H1 (cell line): ENCODE results near the gene CBFB. TPM values are rescaled to one million over a fixed set of nuclear protein-coding genes. Genes with fewer than 3 reads are reported as not detected.

ENCODE experiments used
- CTCF ChIA-PET: fragments of 300-600 bp; sonication (Branson Sonifier 250); formaldehyde crosslinking; loops from one replicate; lab custom pipeline; 2021; ENCODE audit not compliant: partially characterized antibody; lab: Charles Lee
- POLR2A ChIA-PET: fragments of 300-600 bp; sonication (Branson Sonifier 250); formaldehyde crosslinking; loops from one replicate; lab custom pipeline; 2021; ENCODE audit warnings: inconsistent platforms; ENCODE audit not compliant: partially characterized antibody; lab: Charles Lee
- DNase-seq, 2 experiments: peaks; one replicate each; pipeline versions ENCODE4 v3.0.0 to v3.0.0-alpha.2; 2010 to 2022; ENCODE audit warnings: low spot score in 2 of 2, low read depth in 1 of 2, mixed read lengths in 1 of 2
- FAIRE-seq: peaks from 2 replicates; lab custom pipeline; 2011; peaks lifted over from hg19 to GRCh38; lab: Jason Lieb, UNC
- H2AFZ ChIP-seq: 2 replicates; pipeline ENCODE4 v1.8.1; 2012; ENCODE audit warnings: low read length, inconsistent platforms
- H2AK5ac ChIP-seq: 2 replicates; pipeline ENCODE4 v1.6.1; 2013; ENCODE audit warnings: low read depth, low read length
- H2BK120ac ChIP-seq: replicated peaks from 2 replicates; pipeline ENCODE3; 2013; ENCODE audit warnings: low read depth, low read length, inconsistent platforms
- H2BK12ac ChIP-seq: 2 replicates; pipeline ENCODE4 v1.6.1; 2013; ENCODE audit warnings: low read depth, low read length
- H2BK15ac ChIP-seq: 2 replicates; pipeline ENCODE4 v1.6.1; 2013; ENCODE audit warnings: low read length
- H2BK20ac ChIP-seq: 2 replicates; pipeline ENCODE4 v1.6.1; 2013; ENCODE audit warnings: low read length
- H2BK5ac ChIP-seq: 2 replicates; pipeline ENCODE4 v1.6.1; 2013; ENCODE audit warnings: low read depth, low read length
- H3K14ac ChIP-seq: 2 replicates; pipeline ENCODE4 v1.6.1; 2013; ENCODE audit warnings: inconsistent platforms; ENCODE audit not compliant: insufficient read length
- H3K18ac ChIP-seq: 2 replicates; pipeline ENCODE4 v1.6.1; 2013; ENCODE audit warnings: low read length; ENCODE audit errors: extremely low read depth
- H3K23ac ChIP-seq: 2 replicates; pipeline ENCODE4 v1.6.1; 2013; ENCODE audit warnings: inconsistent platforms; ENCODE audit not compliant: insufficient read length
- H3K23me2 ChIP-seq: 2 replicates; pipeline ENCODE4 v1.6.1; 2013; ENCODE audit warnings: low read depth, low read length
- H3K27ac ChIP-seq: 2 replicates; pipeline ENCODE4 v1.6.1; 2011; ENCODE audit warnings: low read depth, low read length, inconsistent platforms
- H3K27me3 ChIP-seq, 4 experiments: replicated peaks in 1 of 4; 1 replicate in 1 of 4; 2 replicates in 3 of 4; pipeline versions ENCODE4 v1.6.1 to v1.8.1; 2011 to 2013; ENCODE audit warnings: low read length in 3 of 4, mild to moderate bottlenecking in 3 of 4, inconsistent platforms in 2 of 4, mixed read lengths in 2 of 4, moderate library complexity in 1 of 4; ENCODE audit not compliant: control insufficient read depth in 3 of 4, insufficient read depth in 3 of 4; ENCODE audit errors: extremely low read depth in 1 of 4
- H3K36me3 ChIP-seq, 4 experiments: 2 replicates each; pipeline versions ENCODE4 v1.6.1 to v1.8.1; 2011 to 2013; ENCODE audit warnings: mild to moderate bottlenecking in 4 of 4, low read length in 3 of 4, moderate library complexity in 2 of 4, control low read depth in 1 of 4, inconsistent platforms in 1 of 4; ENCODE audit not compliant: insufficient read depth in 4 of 4, control insufficient read depth in 2 of 4
- H3K4ac ChIP-seq: replicated peaks from 2 replicates; pipeline ENCODE3; 2013; ENCODE audit warnings: low read length, low read depth, mixed read lengths, inconsistent platforms; ENCODE audit not compliant: insufficient read length
- H3K4me1 ChIP-seq, 4 experiments: replicated peaks in 1 of 4; 1 replicate in 1 of 4; 2 replicates in 3 of 4; pipeline versions ENCODE4 v1.6.1 to v1.8.1; 2011 to 2013; ENCODE audit warnings: low read length in 3 of 4, inconsistent platforms in 2 of 4, mixed read lengths in 1 of 4; ENCODE audit not compliant: insufficient read depth in 4 of 4, control insufficient read depth in 3 of 4
- H3K4me2 ChIP-seq, 2 experiments: 2 replicates each; pipeline versions ENCODE4 v1.6.1 to v1.8.1; 2011 to 2013; ENCODE audit warnings: low read depth in 2 of 2, low read length in 2 of 2, control low read depth in 1 of 2, inconsistent platforms in 1 of 2, mild to moderate bottlenecking in 1 of 2; ENCODE audit not compliant: insufficient read depth in 1 of 2
- H3K4me3 ChIP-seq, 4 experiments: fragments of 200-600, 300-600 bp in 1 of 4; sonication (generic), shearing (Covaris generic), sonication (Bioruptor Twin) in 1 of 4; 2 replicates each; pipeline versions ENCODE4 v1.5.1 to v1.8.1; 2011 to 2016; ENCODE audit warnings: low read length in 4 of 4, low read depth in 3 of 4, control low read depth in 2 of 4, inconsistent platforms in 2 of 4, mild to moderate bottlenecking in 2 of 4, mixed read lengths in 1 of 4, moderate library complexity in 1 of 4; ENCODE audit not compliant: insufficient read depth in 2 of 4; ENCODE audit errors: extremely low read depth in 1 of 4
- H3K56ac ChIP-seq: replicated peaks from 2 replicates; pipeline ENCODE3; 2013; ENCODE audit warnings: low read depth, mild to moderate bottlenecking, mixed read lengths, low read length, inconsistent platforms; ENCODE audit not compliant: insufficient read length
- H3K79me1 ChIP-seq: 2 replicates; pipeline ENCODE4 v1.6.1; 2013; ENCODE audit warnings: low read depth, low read length, control low read depth
- H3K79me2 ChIP-seq, 2 experiments: 2 replicates each; pipeline versions ENCODE4 v1.6.1 to v1.8.1; 2012 to 2013; ENCODE audit warnings: low read length in 2 of 2, mild to moderate bottlenecking in 2 of 2, inconsistent platforms in 1 of 2; ENCODE audit not compliant: insufficient read depth in 2 of 2, control insufficient read depth in 1 of 2
- H3K9ac ChIP-seq, 4 experiments: replicated peaks in 1 of 4; 1 replicate in 1 of 4; 2 replicates in 3 of 4; pipeline versions ENCODE4 v1.6.1 to v1.8.1; 2011 to 2013; ENCODE audit warnings: low read depth in 3 of 4, low read length in 3 of 4, control low read depth in 2 of 4, mild to moderate bottlenecking in 2 of 4, moderate library complexity in 2 of 4, inconsistent platforms in 1 of 4; ENCODE audit errors: extremely low read depth in 1 of 4
- H3K9me3 ChIP-seq, 2 experiments: 2 replicates each; pipeline versions ENCODE4 v1.6.1 to v1.8.1; 2012 to 2013; ENCODE audit warnings: mild to moderate bottlenecking in 2 of 2, moderate library complexity in 2 of 2, control low read depth in 1 of 2, inconsistent platforms in 1 of 2, low read depth in 1 of 2, low read length in 1 of 2, mixed read lengths in 1 of 2; ENCODE audit not compliant: insufficient read depth in 2 of 2
- H4K20me1 ChIP-seq, 2 experiments: replicated peaks in 1 of 2; 2 replicates each; pipeline versions ENCODE3 to v1.8.1; 2011 to 2013; ENCODE audit warnings: inconsistent platforms in 2 of 2, low read length in 2 of 2, mild to moderate bottlenecking in 1 of 2; ENCODE audit not compliant: insufficient read depth in 2 of 2, control insufficient read depth in 1 of 2
- H4K5ac ChIP-seq: 2 replicates; pipeline ENCODE4 v1.6.1; 2013; ENCODE audit warnings: low read length, low read depth, mixed read lengths, inconsistent platforms; ENCODE audit not compliant: insufficient read length
- H4K8ac ChIP-seq: 2 replicates; pipeline ENCODE4 v1.8.0; 2013; ENCODE audit warnings: mild to moderate bottlenecking, moderate library complexity, low read length, inconsistent platforms; ENCODE audit not compliant: insufficient read depth; ENCODE audit errors: extremely low read depth
- H4K91ac ChIP-seq: replicated peaks from 2 replicates; pipeline ENCODE3; 2013; ENCODE audit warnings: low read length, mixed read lengths, inconsistent platforms; ENCODE audit not compliant: insufficient read length
- CHD2 ChIP-seq: IDR thresholded peaks from 2 replicates; pipeline ENCODE4 v1.6.1; 2012; ENCODE audit warnings: low read length, improper control_type of control experiment
- FOSL1 ChIP-seq: IDR thresholded peaks from 2 replicates; pipeline ENCODE4 v1.6.1; 2011; ENCODE audit warnings: mild to moderate bottlenecking, low read depth, low read length, moderate library complexity; ENCODE audit not compliant: insufficient read depth
- MAFK ChIP-seq: IDR thresholded peaks from 2 replicates; pipeline ENCODE4 v1.6.1; 2012; ENCODE audit warnings: low read depth, mild to moderate bottlenecking, improper control_type of control experiment, low read length
- POLR2A ChIP-seq, 2 experiments: IDR thresholded peaks; 1 replicate in 1 of 2; 2 replicates in 1 of 2; pipeline ENCODE4 v1.6.1; 2011; ENCODE audit warnings: low read depth in 2 of 2, low read length in 2 of 2, mild to moderate bottlenecking in 2 of 2; ENCODE audit errors: control extremely low read depth in 1 of 2
- POLR2AphosphoS5 ChIP-seq: IDR thresholded peaks from 2 replicates; pipeline ENCODE4 v1.6.1; 2011; ENCODE audit warnings: low read depth, low read length
- RFX5 ChIP-seq: IDR thresholded peaks from 2 replicates; pipeline ENCODE4 v1.6.1; 2011; ENCODE audit warnings: low read depth, low read length, improper control_type of control experiment, borderline replicate concordance
- SIX5 ChIP-seq: IDR thresholded peaks from 2 replicates; pipeline ENCODE4 v1.6.1; 2011; ENCODE audit warnings: mild to moderate bottlenecking, low read depth, low read length
- SP2 ChIP-seq: IDR thresholded peaks from 2 replicates; pipeline ENCODE4 v1.6.1; 2012; ENCODE audit warnings: mild to moderate bottlenecking, low read length, inconsistent platforms
- TAF7 ChIP-seq: optimal IDR thresholded peaks from 2 replicates; pipeline ENCODE3; 2011; ENCODE audit warnings: low read depth, mild to moderate bottlenecking, inconsistent platforms, low read length, moderate library complexity, borderline replicate concordance
- YY1 ChIP-seq: IDR thresholded peaks from 2 replicates; pipeline ENCODE4 v1.6.1; 2011; ENCODE audit warnings: low read depth, mild to moderate bottlenecking, low read length
- WGBS, 2 experiments: shearing (Covaris generic) in 1 of 2; methylation state at CpG; one replicate each; pipeline versions ENCODE4 v1.1.6 to v1.1.7; 2013 to 2015; ENCODE audit warnings: low lambda C conversion rate in 2 of 2, mixed read lengths in 2 of 2, inconsistent platforms in 1 of 2, low coverage in 1 of 2, missing lambda C conversion rate in 1 of 2; ENCODE audit not compliant: insufficient replicate concordance in 2 of 2, insufficient coverage in 1 of 2, insufficient read length in 1 of 2; ENCODE audit errors: extremely low coverage in 1 of 2, missing lambda C conversion rate in 1 of 2; 5-methylcytosine and 5-hydroxymethylcytosine counted together
- polyA plus RNA-seq, 7 experiments: library from polyadenylated mRNA; depleted of rRNA in 3 of 7; stranded (reverse) in 5 of 7; unstranded in 2 of 7; fragments of >200 nt in 5 of 7; fragments of 200-250 nt in 2 of 7; gene quantifications; 1 replicate in 5 of 7; 2 replicates in 1 of 7; 4 replicates in 1 of 7; pipeline versions ENCODE4 v1.2.1 to v1.2.3, GENCODE V29; 2011 to 2013; ENCODE audit warnings: missing spikeins in 2 of 7, mixed read lengths in 2 of 7
- total RNA-seq: library from RNA; stranded (reverse); fragmentation: NEBNext Ultra II Directional; extraction: Animal tissue kit (Norgen Biotek cat#: 25700); gene quantifications from 2 replicates; pipeline ENCODE4 v1.2.1, GENCODE V29; 2021
- TF ChIP-seq, protein P1 (sequence below): IDR thresholded peaks from 2 replicates; pipeline ENCODE4 v1.6.1; 2011; ENCODE audit warnings: low read length, improper control_type of control experiment
- TF ChIP-seq, protein P2 (sequence below), 3 experiments: IDR thresholded peaks; 1 replicate in 2 of 3; 2 replicates in 1 of 3; pipeline versions ENCODE4 v1.5.1 to v1.6.1; 2011; ENCODE audit warnings: low read length in 3 of 3, mild to moderate bottlenecking in 3 of 3, inconsistent platforms in 2 of 3, low read depth in 1 of 3, moderate library complexity in 1 of 3; ENCODE audit not compliant: insufficient read depth in 1 of 3; ENCODE audit errors: control extremely low read depth in 1 of 3

Gene CBFB
- total and polyA plus RNA-seq, 2 of the 8 experiments (the other 6 are each of a cell fraction or from before 2014, with no cell fraction given): 11.5 to 31.6 TPM

DNA sequence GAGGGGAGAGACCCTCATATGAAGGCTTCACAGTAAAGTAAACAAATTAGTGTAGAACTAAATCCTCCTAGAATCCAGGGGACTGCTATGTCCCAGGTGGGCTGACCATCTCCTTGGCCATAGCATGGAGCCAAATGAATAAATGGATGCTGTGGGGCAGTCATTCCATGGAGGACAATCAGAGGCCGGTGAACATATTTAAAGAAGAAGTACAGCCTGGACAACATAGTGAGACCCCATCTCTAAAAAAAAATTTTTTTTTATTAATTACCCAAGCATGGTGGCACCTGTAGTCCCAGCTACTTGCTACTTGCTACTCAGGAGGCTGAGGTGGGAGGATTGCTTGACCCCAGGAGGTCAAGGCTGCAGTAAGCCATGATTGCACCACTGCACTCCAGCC lies 5.3 kb upstream of the CBFB start:
- Histone ChIP-seq H3K56ac (no peak overlapping the region), H2AFZ (no peak overlapping the region), H2BK20ac (no peak overlapping the region), H3K4me3 (no peak overlapping the region), H3K79me2 (no peaks in the 10 kb centered on the region), H3K27ac (no peak overlapping the region), H3K4me1 (peaks cover 0 to 4% (median 0%) of the 10 kb centered on the region in 4 experiments; a peak in 2 of 7 replicates), H3K14ac (no peak overlapping the region), H2BK12ac (no peak overlapping the region), H3K23ac (no peak overlapping the region), H2BK120ac (no peak overlapping the region), H4K5ac (no peak overlapping the region), H2BK15ac (no peak overlapping the region), H3K36me3 (no peaks in the 10 kb centered on the region), H3K79me1 (no peaks in the 10 kb centered on the region), H2AK5ac (no peak overlapping the region), H3K9ac (no peak overlapping the region), H3K27me3 (no peaks in the 10 kb centered on the region; a peak in 1 of 7 replicates), H4K91ac (no peak overlapping the region), H3K23me2 (peaks cover 5% of the 10 kb centered on the region; the same call in 1 of the 2 replicates), H3K9me3 (no peaks in the 10 kb centered on the region), H2BK5ac (no peak overlapping the region), H4K20me1 (no peaks in the 10 kb centered on the region), H3K18ac (no peak overlapping the region), H3K4me2 (no peak overlapping the region), H3K4ac (no peak overlapping the region), H4K8ac (no peak overlapping the region)
- no peak for DNase-seq
- no peak for FAIRE-seq
- 87% methylated on average over 1 of the region's 1 CpG; no CpG with 5 or more reads in 1 of the 2 experiments for WGBS, 2 experiments
- POLR2A ChIA-PET: no interaction called here
- CTCF ChIA-PET: interaction anchor here (1.0 to 9.9 kb wide), 3 partner anchors 19 to 175 kb away, joined by 3 to 164 read pairs (median 4); partner anchors contain the start of gene PHAF1
- TF ChIP-seq POLR2A (IDR thresholded peaks at IDR 0.05; ENCODE audit: control extremely low read depth in 1 of 2, low read depth in 2 of 2, low read length in 2 of 2): no peak
- TF ChIP-seq SIX5: no peak
- TF ChIP-seq FOSL1: no peak
- no peak for TF ChIP-seq POLR2AphosphoS5
- TF ChIP-seq, protein P1, sequence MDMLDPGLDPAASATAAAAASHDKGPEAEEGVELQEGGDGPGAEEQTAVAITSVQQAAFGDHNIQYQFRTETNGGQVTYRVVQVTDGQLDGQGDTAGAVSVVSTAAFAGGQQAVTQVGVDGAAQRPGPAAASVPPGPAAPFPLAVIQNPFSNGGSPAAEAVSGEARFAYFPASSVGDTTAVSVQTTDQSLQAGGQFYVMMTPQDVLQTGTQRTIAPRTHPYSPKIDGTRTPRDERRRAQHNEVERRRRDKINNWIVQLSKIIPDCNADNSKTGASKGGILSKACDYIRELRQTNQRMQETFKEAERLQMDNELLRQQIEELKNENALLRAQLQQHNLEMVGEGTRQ: no peak
- TF ChIP-seq SP2: no peak
- TF ChIP-seq, protein P2, sequence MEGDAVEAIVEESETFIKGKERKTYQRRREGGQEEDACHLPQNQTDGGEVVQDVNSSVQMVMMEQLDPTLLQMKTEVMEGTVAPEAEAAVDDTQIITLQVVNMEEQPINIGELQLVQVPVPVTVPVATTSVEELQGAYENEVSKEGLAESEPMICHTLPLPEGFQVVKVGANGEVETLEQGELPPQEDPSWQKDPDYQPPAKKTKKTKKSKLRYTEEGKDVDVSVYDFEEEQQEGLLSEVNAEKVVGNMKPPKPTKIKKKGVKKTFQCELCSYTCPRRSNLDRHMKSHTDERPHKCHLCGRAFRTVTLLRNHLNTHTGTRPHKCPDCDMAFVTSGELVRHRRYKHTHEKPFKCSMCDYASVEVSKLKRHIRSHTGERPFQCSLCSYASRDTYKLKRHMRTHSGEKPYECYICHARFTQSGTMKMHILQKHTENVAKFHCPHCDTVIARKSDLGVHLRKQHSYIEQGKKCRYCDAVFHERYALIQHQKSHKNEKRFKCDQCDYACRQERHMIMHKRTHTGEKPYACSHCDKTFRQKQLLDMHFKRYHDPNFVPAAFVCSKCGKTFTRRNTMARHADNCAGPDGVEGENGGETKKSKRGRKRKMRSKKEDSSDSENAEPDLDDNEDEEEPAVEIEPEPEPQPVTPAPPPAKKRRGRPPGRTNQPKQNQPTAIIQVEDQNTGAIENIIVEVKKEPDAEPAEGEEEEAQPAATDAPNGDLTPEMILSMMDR (IDR thresholded peaks at IDR 0.05; ENCODE audit: control extremely low read depth in 1 of 3, insufficient read depth in 1 of 3, low read depth in 1 of 3, low read length in 3 of 3): no peak
- TF ChIP-seq RFX5: no peak
- TF ChIP-seq TAF7: no peak
- TF ChIP-seq YY1: no peak
- no peak for TF ChIP-seq CHD2
- no peak for TF ChIP-seq MAFK
